Measurements from ENCODE around the gene MGLL. TPM values are rescaled to one million over a fixed set of nuclear protein-coding genes. Genes with fewer than 3 reads are reported as not detected.

MGLL gene
- total RNA-seq, 3 donors from 2014 or later = 25.8 to 79.5 (median 30.2) TPM

- intact Hi-C loops (cut with DNase I; ENCODE audit: low total_unique reads) = no loop called here
- no peak overlapping the region for H3K4me3 ChIP-seq
- H3K36me3 ChIP-seq = no peaks in the 10 kb centered on the region
- no peaks in the 10 kb centered on the region for H3K27me3 ChIP-seq
- peaks cover 0 to 15% of the 10 kb centered on the region in 2 donors for H3K9me3 ChIP-seq
- H3K27ac ChIP-seq = no peak overlapping the region
- DNase-seq (ENCODE audit: low spot score in 2 of 2) = no peak
- TF ChIP-seq POLR2A (IDR thresholded peaks at IDR 0.05) (no peak), POLR2AphosphoS5 (IDR thresholded peaks at IDR 0.05) (no peak), CTCF (IDR thresholded peaks at IDR 0.05) (no peak)
- no peaks in the 10 kb centered on the region for H3K4me1 ChIP-seq
Measured at GRCh38 chr3:127829537-127829936, 7.2 kb upstream of the MGLL start.

- intact Hi-C loops (cut with DNase I; ENCODE audit: low total_unique reads) = no loop called here
- peaks cover 0 to 15% of the 10 kb centered on the region in 2 donors for H3K9me3 ChIP-seq
- DNase-seq (ENCODE audit: low spot score in 2 of 2) = no peak
- H3K36me3 ChIP-seq = no peaks in the 10 kb centered on the region
- no peak overlapping the region for H3K4me3 ChIP-seq
- no peaks in the 10 kb centered on the region for H3K4me1 ChIP-seq
- no peaks in the 10 kb centered on the region for H3K27me3 ChIP-seq
- H3K27ac ChIP-seq = no peak overlapping the region
- no peak for TF ChIP-seq CTCF (IDR thresholded peaks at IDR 0.05)
- TF ChIP-seq POLR2AphosphoS5 (IDR thresholded peaks at IDR 0.05) = no peak
- TF ChIP-seq POLR2A (IDR thresholded peaks at IDR 0.05) = no peak
Measured at GRCh38 chr3:127827808-127828207, 5.5 kb upstream of the MGLL start.

- no peak for TF ChIP-seq POLR2AphosphoS5 (IDR thresholded peaks at IDR 0.05)
- no peak for TF ChIP-seq POLR2A (IDR thresholded peaks at IDR 0.05)
- TF ChIP-seq CTCF (IDR thresholded peaks at IDR 0.05) = no peak
- intact Hi-C loops (cut with DNase I; ENCODE audit: low total_unique reads) = no loop called here
- Histone ChIP-seq H3K27ac (no peak overlapping the region), H3K4me3 (no peak overlapping the region), H3K36me3 (no peaks in the 10 kb centered on the region), H3K9me3 (peaks cover 0 to 15% of the 10 kb centered on the region in 2 donors), H3K4me1 (peaks cover 0 to 12% of the 10 kb centered on the region in 2 donors), H3K27me3 (no peaks in the 10 kb centered on the region)
- DNase-seq (ENCODE audit: low spot score in 2 of 2) = no peak
Measured at GRCh38 chr3:127825756-127826155, 3.4 kb upstream of the MGLL start.

- H3K9me3 ChIP-seq = peaks cover 0 to 5% of the 10 kb centered on the region in 2 donors
- H3K36me3 ChIP-seq = no peaks in the 10 kb centered on the region
- H3K27ac ChIP-seq = peak overlapping the region in 1 of 2 donors; percentile 27
- H3K4me3 ChIP-seq = no peak overlapping the region
- intact Hi-C loops (cut with DNase I; ENCODE audit: low total_unique reads) = loop anchor here (5.0 kb wide), 1 partner anchor 132 kb away; no protein-coding TSS in a partner anchor
- TF ChIP-seq CTCF (IDR thresholded peaks at IDR 0.05) = no peak
- TF ChIP-seq POLR2A (IDR thresholded peaks at IDR 0.05) = no peak
- no peak for TF ChIP-seq POLR2AphosphoS5 (IDR thresholded peaks at IDR 0.05)
- H3K4me1 ChIP-seq = peaks cover 0 to 19% of the 10 kb centered on the region in 2 donors
- no peak for DNase-seq (ENCODE audit: low spot score in 2 of 2)
- H3K27me3 ChIP-seq = no peaks in the 10 kb centered on the region
Measured at GRCh38 chr3:127824151-127824825, 2.0 kb upstream of the MGLL start.

GRCh38 chr3:127823426-127823857 lies 1.1 kb upstream of the MGLL start:
- intact Hi-C loops (cut with DNase I; ENCODE audit: low total_unique reads) = loop anchor here (5.0 kb wide), 1 partner anchor 131 kb away; no protein-coding TSS in a partner anchor
- no peaks in the 10 kb centered on the region for H3K27me3 ChIP-seq
- H3K4me1 ChIP-seq = peaks cover 0 to 19% of the 10 kb centered on the region in 2 donors
- peak overlapping the region in 1 of 2 donors; percentile 27 for H3K27ac ChIP-seq
- H3K4me3 ChIP-seq = peak overlapping the region; percentile 74 to 78 (median 78)
- TF ChIP-seq POLR2AphosphoS5 (IDR thresholded peaks at IDR 0.05) (no peak), CTCF (IDR thresholded peaks at IDR 0.05) (no peak), POLR2A (IDR thresholded peaks at IDR 0.05) (no peak)
- no peaks in the 10 kb centered on the region for H3K36me3 ChIP-seq
- H3K9me3 ChIP-seq = no peaks in the 10 kb centered on the region
- DNase-seq (ENCODE audit: low spot score in 2 of 2) = no peak

All from breast epithelium (tissue), 4 donors.